GM23338 (cell line): Measurements from ENCODE around the gene LRRC4.

Experiments
- EZH2 ChIP-seq: fragments of 200-600 bp; sonication (generic); IDR thresholded peaks from one replicate; pipeline ENCODE4 v1.8.0; 2017; ENCODE audit warnings: antibody characterized with exemption, mild to moderate bottlenecking, low read depth; ENCODE audit not compliant: unreplicated experiment
- EZH2phosphoT487 ChIP-seq: fragments of 200-600 bp; sonication (generic); IDR thresholded peaks from one replicate; pipeline ENCODE4 v1.8.1; 2018; ENCODE audit warnings: antibody characterized with exemption; ENCODE audit not compliant: unreplicated experiment
- TF ChIP-seq, protein P1 (sequence below), 2 experiments: fragments of 200-600 bp in 1 of 2; sonication (generic) in 1 of 2; conservative IDR thresholded peaks; 2 replicates each; pipeline versions ENCODE4 v1.5.1 to v1.6.1; 2016 to 2017; ENCODE audit warnings: antibody characterized with exemption in 2 of 2, low read depth in 2 of 2, mild to moderate bottlenecking in 2 of 2, moderate library complexity in 1 of 2

DNA sequence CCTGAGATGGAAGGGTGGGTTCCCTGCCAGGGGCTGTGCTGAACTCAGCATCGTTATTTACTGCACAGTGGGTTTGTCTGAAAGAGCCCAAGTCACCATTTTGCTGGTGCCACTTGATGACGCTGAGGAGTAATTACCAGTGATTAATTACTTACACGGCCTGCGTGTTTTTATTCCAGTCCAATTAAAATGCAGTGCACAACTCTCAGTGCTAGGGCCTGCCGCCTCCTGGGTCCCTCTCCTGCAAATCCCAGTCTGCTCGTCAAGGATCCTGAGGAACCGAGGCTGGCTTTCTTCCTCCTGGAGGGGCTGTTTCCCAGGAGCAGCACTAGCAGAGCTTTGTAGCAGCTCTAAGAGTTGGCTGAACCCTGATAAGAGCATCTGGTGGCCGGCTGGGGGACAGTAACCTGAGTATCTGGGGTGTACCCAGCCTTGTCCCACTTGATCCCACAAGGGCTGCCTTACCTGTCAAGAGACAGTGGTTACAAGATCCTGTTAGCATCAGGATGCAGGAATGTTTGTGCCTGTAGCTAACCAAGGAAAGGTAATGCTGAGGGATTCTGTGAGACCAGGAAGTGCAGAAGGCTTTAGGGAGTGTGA lies 45.1 kb upstream of the LRRC4 start:
- TF ChIP-seq EZH2phosphoT487 (no peak), EZH2 (no peak)
- TF ChIP-seq, protein P1, sequence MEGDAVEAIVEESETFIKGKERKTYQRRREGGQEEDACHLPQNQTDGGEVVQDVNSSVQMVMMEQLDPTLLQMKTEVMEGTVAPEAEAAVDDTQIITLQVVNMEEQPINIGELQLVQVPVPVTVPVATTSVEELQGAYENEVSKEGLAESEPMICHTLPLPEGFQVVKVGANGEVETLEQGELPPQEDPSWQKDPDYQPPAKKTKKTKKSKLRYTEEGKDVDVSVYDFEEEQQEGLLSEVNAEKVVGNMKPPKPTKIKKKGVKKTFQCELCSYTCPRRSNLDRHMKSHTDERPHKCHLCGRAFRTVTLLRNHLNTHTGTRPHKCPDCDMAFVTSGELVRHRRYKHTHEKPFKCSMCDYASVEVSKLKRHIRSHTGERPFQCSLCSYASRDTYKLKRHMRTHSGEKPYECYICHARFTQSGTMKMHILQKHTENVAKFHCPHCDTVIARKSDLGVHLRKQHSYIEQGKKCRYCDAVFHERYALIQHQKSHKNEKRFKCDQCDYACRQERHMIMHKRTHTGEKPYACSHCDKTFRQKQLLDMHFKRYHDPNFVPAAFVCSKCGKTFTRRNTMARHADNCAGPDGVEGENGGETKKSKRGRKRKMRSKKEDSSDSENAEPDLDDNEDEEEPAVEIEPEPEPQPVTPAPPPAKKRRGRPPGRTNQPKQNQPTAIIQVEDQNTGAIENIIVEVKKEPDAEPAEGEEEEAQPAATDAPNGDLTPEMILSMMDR (conservative IDR thresholded peaks at IDR 0.05; ENCODE audit: low read depth in 2 of 2), result no peak
